ENCODE results near the gene TMEM242.

- TF ChIP-seq CTCF (conservative IDR thresholded peaks at IDR 0.05; ENCODE audit: low read length) (no peak), EZH2phosphoT487 (IDR thresholded peaks at IDR 0.05; ENCODE audit: borderline replicate concordance) (no peak)
Measured at GRCh38 chr6:157276731-157277130, 46.6 kb downstream of the TMEM242 start.

Measured in Loucy (cell line).